HEK293T (cell line): Measurements from ENCODE around the gene TAF5L.

ENCODE experiments used
- ARNT ChIP-seq: fragments of 450-650 bp; IDR thresholded peaks from 2 replicates; pipeline ENCODE4 v1.6.1; 2017; ENCODE audit warnings: mild to moderate bottlenecking
- BHLHE40 ChIP-seq: fragments of 450-650 bp; IDR thresholded peaks from 2 replicates; pipeline ENCODE4 v1.6.1; 2016; ENCODE audit warnings: mild to moderate bottlenecking, moderate library complexity, borderline replicate concordance
- CTBP1 ChIP-seq: fragments of 450-650 bp; IDR thresholded peaks from 2 replicates; pipeline ENCODE4 v1.6.1; 2016; ENCODE audit warnings: borderline replicate concordance
- FOXA1 ChIP-seq: fragments of 450-650 bp; IDR thresholded peaks from 2 replicates; pipeline ENCODE4 v1.6.1; 2016; ENCODE audit warnings: mild to moderate bottlenecking
- FOXK2 ChIP-seq: fragments of 450-650 bp; IDR thresholded peaks from 2 replicates; pipeline ENCODE4 v1.6.1; 2016; ENCODE audit warnings: mild to moderate bottlenecking
- FOXM1 ChIP-seq: fragments of 450-650 bp; IDR thresholded peaks from 2 replicates; pipeline ENCODE4 v1.6.1; 2017; ENCODE audit warnings: mild to moderate bottlenecking, borderline replicate concordance
- HDGF ChIP-seq: fragments of 450-650 bp; IDR thresholded peaks from 2 replicates; pipeline ENCODE4 v1.6.1; 2017; ENCODE audit warnings: antibody characterized with exemption, borderline replicate concordance
- NFRKB ChIP-seq: fragments of 450-650 bp; IDR thresholded peaks from 2 replicates; pipeline ENCODE4 v1.6.1; 2016; ENCODE audit warnings: mild to moderate bottlenecking, moderate library complexity
- SP1 ChIP-seq: fragments of 450-650 bp; IDR thresholded peaks from 2 replicates; pipeline ENCODE4 v1.6.1; 2017
- TF ChIP-seq, protein P1 (sequence below): fragments of 450-650 bp; IDR thresholded peaks from 2 replicates; pipeline ENCODE4 v1.6.1; 2016

DNA sequence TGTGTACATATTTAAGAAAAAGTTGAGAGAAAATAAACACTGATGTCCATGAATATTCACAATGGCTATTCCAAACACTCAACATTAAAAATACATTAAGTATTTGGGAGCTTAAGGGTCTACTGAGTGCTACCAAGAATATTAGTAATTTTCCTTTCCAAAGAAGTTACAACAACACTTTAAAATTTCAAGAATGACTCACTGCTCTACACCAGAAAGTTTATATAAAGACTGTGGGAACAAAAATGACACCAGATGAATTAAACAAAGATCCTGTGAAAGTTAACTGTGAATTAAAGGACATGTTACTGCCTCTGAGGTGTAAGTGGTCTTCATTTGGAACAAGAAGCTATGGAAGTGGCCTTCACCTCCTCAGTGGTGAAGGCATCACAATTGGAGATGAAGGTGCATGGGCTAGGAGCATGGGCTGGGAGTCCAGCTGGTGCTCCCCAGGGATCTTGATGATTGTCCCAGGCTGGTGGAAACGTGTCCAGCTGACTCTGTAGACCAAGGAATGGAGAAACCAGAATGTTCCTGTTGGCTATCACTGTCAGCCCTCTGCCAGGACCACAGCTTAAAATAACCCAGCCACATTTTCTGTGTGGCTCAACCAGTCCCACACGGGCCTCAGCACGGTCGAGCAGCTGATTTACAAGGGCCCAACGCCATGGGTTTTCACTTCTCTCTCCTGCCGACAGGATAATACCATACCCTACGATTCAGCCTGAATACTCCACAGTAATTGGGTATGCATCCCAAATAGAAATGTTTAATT, 28.8 kb downstream of the TAF5L start:
- no peak for TF ChIP-seq CTBP1
- TF ChIP-seq, protein P1, sequence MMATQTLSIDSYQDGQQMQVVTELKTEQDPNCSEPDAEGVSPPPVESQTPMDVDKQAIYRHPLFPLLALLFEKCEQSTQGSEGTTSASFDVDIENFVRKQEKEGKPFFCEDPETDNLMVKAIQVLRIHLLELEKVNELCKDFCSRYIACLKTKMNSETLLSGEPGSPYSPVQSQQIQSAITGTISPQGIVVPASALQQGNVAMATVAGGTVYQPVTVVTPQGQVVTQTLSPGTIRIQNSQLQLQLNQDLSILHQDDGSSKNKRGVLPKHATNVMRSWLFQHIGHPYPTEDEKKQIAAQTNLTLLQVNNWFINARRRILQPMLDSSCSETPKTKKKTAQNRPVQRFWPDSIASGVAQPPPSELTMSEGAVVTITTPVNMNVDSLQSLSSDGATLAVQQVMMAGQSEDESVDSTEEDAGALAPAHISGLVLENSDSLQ: no peak
- no peak for TF ChIP-seq NFRKB
- TF ChIP-seq BHLHE40: no peak
- TF ChIP-seq FOXK2: no peak
- TF ChIP-seq SP1: no peak
- no peak for TF ChIP-seq ARNT
- no peak for TF ChIP-seq FOXM1
- TF ChIP-seq FOXA1: no peak
- no peak for TF ChIP-seq HDGF
